ENCODE results near the gene SECTM1.
A peak's percentile ranks its signal among the peaks of the same experiment; 100 is the strongest.

SECTM1 gene

GRCh38 chr17:82296511-82297279 lies 36.9 kb downstream of the SECTM1 start:
- in situ Hi-C loops (cut with MboI; ENCODE audit: low sequenced_read_pairs, unreplicated experiment), result no loop called here
- TF ChIP-seq CTCF (IDR thresholded peaks at IDR 0.05; ENCODE audit: borderline replicate concordance, control extremely low read depth, extremely low read depth, insufficient read depth, missing control alignments), result no peak
- no peak for DNase-seq (ENCODE audit: low spot score)

- no peak for TF ChIP-seq CTCF (IDR thresholded peaks at IDR 0.05; ENCODE audit: borderline replicate concordance, control extremely low read depth, extremely low read depth, insufficient read depth, missing control alignments)
- in situ Hi-C loops (cut with MboI; ENCODE audit: low sequenced_read_pairs, unreplicated experiment), result no loop called here
Measured at GRCh38 chr17:82295472-82295814, 38.1 kb downstream of the SECTM1 start.

GRCh38 chr17:82294064-82294773 lies 39.3 kb downstream of the SECTM1 start:
- in situ Hi-C loops (cut with MboI; ENCODE audit: low sequenced_read_pairs, unreplicated experiment), result no loop called here
- no peak for TF ChIP-seq CTCF (IDR thresholded peaks at IDR 0.05; ENCODE audit: borderline replicate concordance, control extremely low read depth, extremely low read depth, insufficient read depth, missing control alignments)

More at GRCh38 chr17:82295472-82295814, 38.1 kb downstream of the SECTM1 start:
- DNase-seq (ENCODE audit: low spot score), result no peak

GRCh38 chr17:82292251-82293154 lies 41.1 kb downstream of the SECTM1 start:
- in situ Hi-C loops (cut with MboI; ENCODE audit: low sequenced_read_pairs, unreplicated experiment), result no loop called here
- no peak for TF ChIP-seq CTCF (IDR thresholded peaks at IDR 0.05; ENCODE audit: borderline replicate concordance, control extremely low read depth, extremely low read depth, insufficient read depth, missing control alignments)
- peak; percentile 99 for DNase-seq (ENCODE audit: low spot score)

More at GRCh38 chr17:82294064-82294773, 39.3 kb downstream of the SECTM1 start:
- no peak for DNase-seq (ENCODE audit: low spot score)

- no peak for TF ChIP-seq CTCF (IDR thresholded peaks at IDR 0.05; ENCODE audit: borderline replicate concordance, control extremely low read depth, extremely low read depth, insufficient read depth, missing control alignments)
- DNase-seq (ENCODE audit: low spot score), result no peak
- in situ Hi-C loops (cut with MboI; ENCODE audit: low sequenced_read_pairs, unreplicated experiment), result no loop called here
Measured at GRCh38 chr17:82291582-82292250, 41.9 kb downstream of the SECTM1 start.
